GM12872 (cell line): ENCODE measurements around the gene FKBP7.

Experiments
- TF ChIP-seq, protein P1 (sequence below): IDR thresholded peaks from 3 replicates; pipeline ENCODE4 v1.5.1; 2011; ENCODE audit warnings: low read depth, mild to moderate bottlenecking, low read length, moderate library complexity; ENCODE audit not compliant: insufficient read depth

FKBP7 gene

DNA sequence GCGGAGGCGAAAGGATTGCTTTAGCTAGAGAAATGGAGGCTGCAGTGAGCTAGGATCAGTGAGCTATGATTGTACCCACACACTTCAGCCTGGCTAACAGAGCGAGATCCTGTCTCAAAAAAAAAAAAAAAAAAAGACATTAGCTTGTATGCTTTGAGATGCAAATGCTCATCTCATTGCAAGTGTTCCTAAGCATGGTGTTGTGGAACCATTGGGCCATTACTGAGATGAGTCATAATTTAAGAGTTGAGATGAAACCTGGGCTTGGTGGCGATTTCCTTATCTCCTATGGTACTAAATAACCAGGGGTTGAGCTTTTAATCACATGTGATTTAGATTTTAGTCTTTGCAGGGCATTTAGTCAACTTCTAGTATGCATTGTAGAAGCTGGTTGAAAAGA is 4.0 kb upstream of the FKBP7 start:
- TF ChIP-seq, protein P1, sequence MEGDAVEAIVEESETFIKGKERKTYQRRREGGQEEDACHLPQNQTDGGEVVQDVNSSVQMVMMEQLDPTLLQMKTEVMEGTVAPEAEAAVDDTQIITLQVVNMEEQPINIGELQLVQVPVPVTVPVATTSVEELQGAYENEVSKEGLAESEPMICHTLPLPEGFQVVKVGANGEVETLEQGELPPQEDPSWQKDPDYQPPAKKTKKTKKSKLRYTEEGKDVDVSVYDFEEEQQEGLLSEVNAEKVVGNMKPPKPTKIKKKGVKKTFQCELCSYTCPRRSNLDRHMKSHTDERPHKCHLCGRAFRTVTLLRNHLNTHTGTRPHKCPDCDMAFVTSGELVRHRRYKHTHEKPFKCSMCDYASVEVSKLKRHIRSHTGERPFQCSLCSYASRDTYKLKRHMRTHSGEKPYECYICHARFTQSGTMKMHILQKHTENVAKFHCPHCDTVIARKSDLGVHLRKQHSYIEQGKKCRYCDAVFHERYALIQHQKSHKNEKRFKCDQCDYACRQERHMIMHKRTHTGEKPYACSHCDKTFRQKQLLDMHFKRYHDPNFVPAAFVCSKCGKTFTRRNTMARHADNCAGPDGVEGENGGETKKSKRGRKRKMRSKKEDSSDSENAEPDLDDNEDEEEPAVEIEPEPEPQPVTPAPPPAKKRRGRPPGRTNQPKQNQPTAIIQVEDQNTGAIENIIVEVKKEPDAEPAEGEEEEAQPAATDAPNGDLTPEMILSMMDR = no peak

DNA sequence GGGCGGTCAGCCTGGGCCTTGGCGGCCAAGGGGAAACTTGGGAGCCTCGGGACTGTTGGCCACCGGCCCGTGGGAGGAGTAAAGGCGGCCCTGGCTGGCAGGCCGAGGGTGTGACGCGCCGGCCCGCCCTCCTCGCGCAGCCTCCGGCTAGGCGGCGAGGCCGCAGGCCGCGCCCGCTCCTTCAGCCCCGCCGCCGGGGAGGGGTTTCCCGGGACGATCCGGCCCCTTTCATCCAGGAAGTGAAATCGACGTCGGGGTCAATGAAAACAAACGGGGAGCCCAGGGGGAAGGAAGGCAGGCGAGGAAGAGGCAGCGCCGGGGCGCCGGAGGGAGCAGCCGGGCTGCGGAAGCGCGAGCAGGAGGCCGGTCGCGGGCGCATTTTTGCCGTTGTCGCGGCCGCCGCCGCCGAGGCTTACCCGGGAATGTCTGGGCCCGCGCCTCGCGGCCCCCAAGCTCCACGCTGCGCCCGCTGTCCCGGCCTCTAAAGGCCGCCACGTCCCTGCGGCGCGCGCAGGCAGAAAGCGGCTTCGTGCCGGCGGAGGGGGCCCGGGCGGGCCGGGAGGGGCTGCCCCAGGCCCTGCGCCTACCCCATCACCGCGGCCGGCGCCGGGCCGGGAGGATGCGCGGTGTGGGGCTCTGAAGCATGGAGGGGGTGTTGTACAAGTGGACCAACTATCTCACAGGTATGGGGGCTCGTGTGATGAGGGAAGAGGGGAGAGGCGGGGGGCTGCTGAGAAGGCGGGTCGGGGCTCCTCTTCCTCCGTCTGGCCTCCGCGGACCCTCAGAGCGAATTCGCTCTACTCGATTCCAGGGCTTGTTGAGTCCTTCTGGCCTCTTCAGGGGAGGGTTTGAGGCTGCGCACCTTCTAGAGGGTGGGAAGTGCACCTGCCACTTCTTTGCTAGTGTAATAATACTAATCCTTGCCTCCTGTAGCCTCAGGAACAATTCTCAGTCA is 2.1 kb upstream of the FKBP7 start, which contains the start of gene PLEKHA3:
Gene PLEKHA3, plus strand, starts transcription at position 231 of the 955 bp plus-strand sequence. Its CDS starts 413 bp downstream, at position 644.
- TF ChIP-seq, protein P1 = no peak

DNA sequence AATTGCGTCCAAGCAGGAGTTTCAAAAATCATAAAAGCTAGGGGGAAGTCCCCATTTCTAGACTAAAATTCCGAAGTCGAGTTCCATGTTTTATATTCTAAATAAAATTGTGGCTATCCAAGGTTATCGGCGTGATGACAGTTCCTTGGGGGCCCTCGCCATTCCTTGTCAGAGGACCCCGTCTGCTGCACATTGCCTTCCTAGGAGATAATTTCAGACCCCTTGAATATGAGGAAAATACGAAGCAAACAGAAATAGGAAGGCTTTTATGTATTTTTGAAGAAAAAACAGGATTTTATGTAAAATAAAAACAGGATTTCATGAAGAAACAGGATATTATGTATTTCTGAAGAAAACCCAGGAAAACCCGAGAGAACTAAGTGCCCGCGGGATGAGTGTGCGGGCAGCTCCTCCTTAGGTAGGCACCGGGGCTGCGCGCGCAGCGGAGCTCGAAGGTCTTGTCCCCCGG is 1.4 kb upstream of the FKBP7 start:
- TF ChIP-seq, protein P1 = no peak

DNA sequence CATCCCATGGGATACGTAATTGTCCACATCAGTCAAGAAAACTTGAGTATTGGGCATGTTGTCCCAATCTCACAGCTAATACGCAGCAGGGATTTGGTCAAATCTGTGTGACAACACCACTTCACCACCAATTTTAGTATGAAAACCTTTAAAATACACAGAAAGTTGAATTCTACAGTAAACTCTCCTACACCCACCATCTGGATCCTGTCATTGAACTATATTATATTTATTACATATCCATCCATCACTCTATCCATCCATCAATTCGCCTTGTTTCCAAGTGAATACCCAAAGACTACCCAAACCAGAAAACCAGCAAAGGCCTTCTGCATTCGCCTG is 846 bp upstream of the FKBP7 start:
- TF ChIP-seq, protein P1 = no peak

DNA sequence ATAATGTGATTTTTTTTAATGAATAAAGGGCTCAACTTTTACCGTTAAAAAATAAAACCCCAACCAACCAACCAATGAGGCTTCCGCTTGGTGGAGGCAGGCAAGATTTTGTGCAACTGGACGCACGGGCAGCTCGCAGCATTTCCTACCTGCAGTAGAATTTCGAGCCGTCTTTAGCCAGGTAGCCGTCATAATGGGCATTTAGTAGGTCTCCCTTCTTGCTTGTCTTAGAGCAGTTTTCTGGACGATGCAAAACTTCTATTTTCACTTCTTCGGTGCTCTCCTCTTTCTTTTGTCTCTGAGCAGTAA is 316 bp downstream of the FKBP7 start:
- TF ChIP-seq, protein P1 = no peak

DNA sequence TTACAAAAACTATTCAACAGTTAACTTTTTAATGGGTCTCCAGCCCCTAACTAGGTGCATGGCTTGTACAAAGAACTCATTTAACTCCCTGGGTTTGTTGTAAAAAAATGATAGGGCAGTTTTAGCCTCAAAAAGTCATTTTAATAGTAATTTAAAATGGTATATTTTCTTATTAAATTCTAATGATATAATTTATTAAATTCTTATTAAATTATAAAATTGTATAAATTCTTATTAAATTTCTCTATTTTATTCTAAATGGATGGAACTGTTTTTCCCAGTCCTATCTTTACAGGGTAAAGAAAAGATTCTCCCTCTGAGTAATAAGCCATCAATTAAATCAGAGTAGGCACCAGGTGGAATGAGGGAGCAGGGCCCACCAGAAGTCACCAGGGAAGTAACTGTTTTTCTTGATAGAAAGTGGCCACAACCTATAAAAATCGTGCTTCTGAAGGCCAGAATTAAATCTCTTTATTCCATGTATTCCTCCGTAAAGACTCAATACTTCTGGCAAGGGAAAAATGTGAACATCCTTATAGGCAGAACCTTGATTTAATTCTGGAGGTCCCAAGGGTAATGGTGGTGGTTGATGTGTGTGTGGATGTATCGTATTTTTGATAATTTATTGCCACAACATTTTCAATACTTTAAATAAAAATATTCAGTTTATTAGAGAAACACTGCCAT is 814 bp downstream of the FKBP7 start:
- TF ChIP-seq, protein P1 = no peak

DNA sequence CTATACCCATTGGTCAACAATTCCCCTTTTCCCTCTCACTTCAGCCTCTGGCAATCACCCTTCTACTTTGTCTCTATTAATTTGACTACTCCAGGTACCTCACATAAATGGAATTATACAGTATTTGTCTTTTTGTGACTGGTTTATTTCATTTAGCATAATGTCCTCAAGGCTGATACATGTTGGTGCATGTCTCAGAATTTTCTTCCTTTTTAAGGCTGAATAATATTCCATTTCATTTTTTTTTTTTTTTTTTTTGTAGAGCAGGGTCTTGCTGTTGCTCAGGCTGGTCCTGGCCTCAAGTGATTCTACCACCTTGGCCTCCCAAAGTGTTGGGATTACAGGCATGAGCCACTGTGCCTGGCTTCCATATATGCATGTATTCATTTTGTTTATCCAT is 1.9 kb downstream of the FKBP7 start:
- TF ChIP-seq, protein P1 = no peak
